HG03521 (cell line): Measurements from ENCODE around the gene PTPRG.

Experiments
- ATAC-seq: cut with Tn5 transposase; IDR thresholded peaks from one replicate; pipeline ENCODE4 v1.9.1; 2021; ENCODE audit warnings: mild to moderate bottlenecking, moderate library complexity; ENCODE audit not compliant: unreplicated experiment

PTPRG gene

DNA sequence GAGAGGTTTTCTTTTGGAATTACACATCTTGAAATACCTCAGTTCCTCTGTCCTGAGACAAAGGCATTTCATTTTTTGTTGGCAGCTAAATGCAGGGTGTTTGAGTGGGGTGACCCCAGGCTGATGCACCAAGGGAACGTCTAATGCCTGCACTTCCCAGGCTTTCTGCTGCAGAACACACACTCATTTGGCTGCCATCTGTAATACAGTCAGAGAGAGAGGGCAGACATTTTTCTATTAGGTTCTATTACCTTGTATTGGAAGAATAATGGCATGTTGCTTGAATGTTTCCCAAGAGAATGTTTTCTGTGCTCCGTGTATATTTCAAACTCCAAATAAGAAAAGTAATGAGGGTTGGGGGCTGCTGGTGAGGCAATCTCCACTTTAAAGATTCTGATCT lies 87.1 kb downstream of the PTPRG start:
- ATAC-seq = no peak

DNA sequence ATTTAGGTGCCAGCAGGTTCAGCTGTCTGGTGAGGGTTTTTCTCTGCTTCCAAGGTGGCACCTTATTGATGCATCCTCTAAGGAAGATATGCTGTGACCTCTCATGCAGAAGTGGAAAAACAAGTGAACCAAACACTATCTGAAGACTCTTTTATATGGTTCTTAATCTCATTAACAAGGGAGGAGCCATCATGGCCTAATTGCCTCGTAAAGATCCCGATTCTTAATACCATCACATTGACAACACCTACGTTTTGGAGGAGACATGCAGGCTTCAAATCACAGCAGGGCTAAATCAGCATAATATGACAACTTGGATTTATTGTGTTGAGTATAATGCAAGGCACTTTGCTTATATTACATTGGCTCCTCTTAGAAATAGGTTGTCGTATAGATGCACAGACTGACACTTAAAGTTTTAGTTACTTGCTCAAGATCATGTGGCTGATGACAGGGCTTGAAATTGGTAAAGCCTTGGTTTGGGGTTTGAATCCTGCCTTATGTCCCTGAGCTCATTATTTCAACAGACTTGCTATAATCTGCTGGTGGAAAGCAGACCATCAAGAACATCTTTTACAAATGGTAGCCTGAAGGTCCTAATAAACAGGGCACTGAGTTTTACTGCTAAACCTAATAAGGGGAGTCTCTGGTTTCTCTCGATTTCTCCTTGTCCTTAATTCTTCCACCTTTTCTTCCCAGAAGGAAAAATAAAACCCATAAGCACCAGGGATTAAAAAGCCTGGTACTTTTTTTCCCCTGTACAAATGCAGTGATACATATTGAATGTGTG lies 88.2 kb downstream of the PTPRG start:
- ATAC-seq = no peak

- ATAC-seq = no peak
These were observed 88.9 kb downstream of the PTPRG start for GRCh38 chr3:61650276-61650675.

- no peak for ATAC-seq
These were observed 89.5 kb downstream of the PTPRG start for GRCh38 chr3:61650719-61651410.

- ATAC-seq = no peak
These were observed 96.3 kb downstream of the PTPRG start for GRCh38 chr3:61657689-61658088.

- ATAC-seq = no peak
These were observed 101.5 kb downstream of the PTPRG start for GRCh38 chr3:61662861-61663260.

DNA sequence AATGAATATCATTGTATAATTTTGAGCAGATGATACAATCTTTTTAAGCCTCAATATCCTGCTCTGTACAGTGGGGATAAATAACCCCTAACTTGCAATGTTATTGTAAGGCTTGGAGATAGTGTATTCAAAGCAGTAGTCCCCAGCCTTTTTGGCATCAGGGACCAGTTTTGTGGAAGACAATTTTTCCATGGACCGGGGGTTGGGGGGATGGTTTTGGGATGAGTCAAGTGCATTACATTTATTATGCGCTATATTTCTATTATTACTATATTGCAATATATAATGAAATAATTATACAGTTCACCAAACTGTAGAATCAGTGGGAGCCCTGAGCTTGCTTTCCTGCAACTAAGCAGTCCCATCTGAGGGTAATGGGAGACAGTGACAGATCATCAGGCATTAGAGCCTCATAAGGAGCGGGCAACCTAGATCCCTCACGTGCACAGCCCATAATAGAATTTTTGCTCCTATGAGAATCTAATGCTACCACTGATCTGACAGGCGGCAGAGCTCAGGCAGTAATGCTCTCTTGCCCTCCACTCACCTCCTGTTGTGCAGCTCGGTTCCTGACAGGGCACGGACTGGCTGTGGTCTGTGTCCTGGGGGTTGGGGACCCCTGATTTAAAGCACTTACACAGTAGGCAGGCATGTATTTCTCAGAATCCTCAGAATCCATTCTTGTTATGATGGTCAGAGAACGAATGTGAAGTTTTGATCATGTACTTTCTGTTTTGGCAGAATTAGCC lies 102.2 kb downstream of the PTPRG start:
- ATAC-seq = no peak

DNA sequence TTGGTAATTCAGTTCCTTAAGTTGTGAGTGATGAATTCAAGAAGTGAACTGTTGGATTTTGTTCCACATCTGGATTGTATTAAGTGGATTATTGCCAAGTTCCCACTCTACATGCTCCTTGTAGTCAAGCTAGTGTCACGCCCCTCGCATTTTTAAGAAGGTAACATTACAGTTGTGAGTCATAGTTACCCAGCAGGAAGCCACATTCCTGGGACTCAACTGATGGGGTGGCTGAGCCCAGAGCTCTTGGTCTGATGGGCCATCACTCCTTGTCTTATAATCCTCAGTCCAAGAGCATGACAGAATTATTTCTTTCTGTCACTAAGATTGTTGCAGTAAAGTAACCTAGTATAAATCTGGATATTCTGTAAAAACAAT lies 102.7 kb downstream of the PTPRG start:
- no peak for ATAC-seq

- ATAC-seq = no peak
These were observed 103.8 kb downstream of the PTPRG start for GRCh38 chr3:61665121-61665520.

GRCh38 chr3:61665987-61666386 lies 104.6 kb downstream of the PTPRG start:
- ATAC-seq = no peak

DNA sequence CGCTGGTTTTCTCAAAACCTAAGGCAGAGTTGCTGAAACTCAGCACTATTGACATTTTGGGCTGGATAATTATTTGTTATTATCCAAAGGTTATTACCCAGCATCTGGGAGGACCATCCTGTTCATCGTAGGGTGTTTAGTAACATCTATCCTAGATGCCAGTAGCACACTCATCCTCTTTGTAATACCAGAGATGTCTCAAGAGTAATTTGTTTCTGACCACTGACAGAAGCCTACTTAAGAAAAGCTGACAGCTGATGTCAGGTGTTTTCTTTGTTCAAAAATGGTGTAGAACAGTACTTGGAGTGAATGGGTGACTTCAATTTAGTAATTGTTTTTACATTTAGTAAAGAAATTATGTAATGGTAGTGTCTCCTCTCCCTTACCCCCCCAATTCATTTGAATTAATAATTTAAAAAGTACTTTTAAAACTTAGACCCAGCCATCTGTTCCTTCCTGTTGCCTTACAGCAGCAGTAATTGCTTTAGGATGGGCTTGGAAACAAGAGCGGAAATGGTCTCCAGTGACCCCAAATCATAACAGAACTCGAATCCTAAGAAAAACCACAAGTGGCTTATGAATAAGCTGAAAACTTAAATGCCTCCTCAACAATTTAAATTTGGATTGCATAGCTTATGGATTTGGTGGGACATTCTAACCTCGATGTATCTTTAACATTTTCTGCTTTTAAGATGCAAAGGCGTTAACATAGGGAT lies 105.4 kb downstream of the PTPRG start:
- ATAC-seq = no peak

GRCh38 chr3:61667383-61667782 lies 106.0 kb downstream of the PTPRG start:
- no peak for ATAC-seq

- ATAC-seq = no peak
These were observed 106.4 kb downstream of the PTPRG start for GRCh38 chr3:61667814-61668213.

- ATAC-seq = no peak
These were observed 107.0 kb downstream of the PTPRG start for GRCh38 chr3:61668317-61668864.

GRCh38 chr3:61669203-61669602 lies 107.8 kb downstream of the PTPRG start:
- ATAC-seq = no peak

DNA sequence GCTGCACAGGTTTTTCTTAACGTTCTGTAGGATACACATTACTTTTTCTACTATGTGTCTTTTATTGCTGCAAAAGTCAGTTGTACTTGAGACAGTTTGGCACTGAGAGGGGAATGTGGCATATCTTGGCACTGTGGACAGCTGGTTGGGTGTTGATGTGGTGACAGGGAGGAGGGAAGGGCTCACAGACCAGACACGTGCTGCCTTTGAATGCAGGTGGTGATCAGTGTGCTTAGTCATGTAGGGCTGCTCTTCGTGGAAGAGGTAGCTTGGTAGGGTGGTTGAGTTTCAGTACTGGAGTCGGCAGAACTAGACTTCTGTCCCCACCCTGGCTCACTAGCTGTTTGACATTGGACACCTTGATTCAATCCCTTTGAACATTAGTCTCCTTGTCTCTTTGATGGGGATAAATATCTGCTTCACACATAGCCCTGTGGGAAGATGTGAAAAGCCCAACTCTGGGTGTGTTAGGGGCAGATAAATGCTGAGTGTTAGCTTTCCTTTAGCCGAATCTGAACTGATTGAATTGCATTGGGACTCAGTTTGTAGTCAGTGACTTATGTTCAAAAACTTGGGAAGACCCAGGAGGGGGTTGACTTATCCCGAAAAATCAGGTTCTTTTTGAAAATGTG lies 108.4 kb downstream of the PTPRG start:
- ATAC-seq = no peak

GRCh38 chr3:61673651-61674050 lies 112.3 kb downstream of the PTPRG start:
- no peak for ATAC-seq

GRCh38 chr3:61674596-61674995 lies 113.2 kb downstream of the PTPRG start:
- no peak for ATAC-seq

DNA sequence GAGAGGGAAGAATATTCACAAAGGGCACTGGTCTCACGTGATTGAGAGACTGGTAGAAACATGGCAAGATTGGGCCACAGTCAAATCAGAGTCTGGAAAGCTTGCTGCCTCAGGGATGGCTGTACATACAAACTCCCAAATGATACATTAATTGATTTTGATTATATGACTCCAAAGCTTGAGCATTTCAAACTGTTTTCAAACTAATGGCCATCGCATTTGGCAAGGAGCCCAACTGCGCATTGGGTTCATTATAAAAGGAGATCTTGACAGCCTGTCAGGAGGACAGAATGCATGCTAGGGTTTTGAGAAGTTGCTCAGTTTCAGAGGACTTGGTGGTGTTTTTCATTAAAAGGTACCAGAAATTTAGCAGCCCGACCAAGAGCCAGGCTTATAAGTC lies 117.7 kb downstream of the PTPRG start:
- no peak for ATAC-seq

DNA sequence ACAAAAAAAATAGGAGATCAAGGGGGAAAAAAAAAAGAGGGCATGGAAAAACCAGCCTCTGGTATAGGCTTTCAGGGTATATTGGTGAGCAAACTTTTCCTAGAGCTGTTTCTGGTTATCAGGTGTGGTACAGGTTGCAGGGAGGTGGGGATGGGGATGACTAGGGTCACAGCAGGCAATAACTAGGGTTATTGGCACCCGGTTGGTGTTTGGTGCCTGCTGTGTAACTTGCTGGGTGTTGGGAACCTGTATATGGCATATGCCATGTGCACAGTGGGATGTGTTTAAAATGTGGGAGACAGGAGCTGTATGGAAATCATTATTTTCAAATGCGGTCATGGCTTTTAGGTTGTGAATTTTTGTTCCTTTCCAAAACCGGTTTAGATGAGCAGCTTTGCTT lies 119.2 kb downstream of the PTPRG start:
- no peak for ATAC-seq
